ENCODE results near the gene RC3H1.

Gene RC3H1

DNA sequence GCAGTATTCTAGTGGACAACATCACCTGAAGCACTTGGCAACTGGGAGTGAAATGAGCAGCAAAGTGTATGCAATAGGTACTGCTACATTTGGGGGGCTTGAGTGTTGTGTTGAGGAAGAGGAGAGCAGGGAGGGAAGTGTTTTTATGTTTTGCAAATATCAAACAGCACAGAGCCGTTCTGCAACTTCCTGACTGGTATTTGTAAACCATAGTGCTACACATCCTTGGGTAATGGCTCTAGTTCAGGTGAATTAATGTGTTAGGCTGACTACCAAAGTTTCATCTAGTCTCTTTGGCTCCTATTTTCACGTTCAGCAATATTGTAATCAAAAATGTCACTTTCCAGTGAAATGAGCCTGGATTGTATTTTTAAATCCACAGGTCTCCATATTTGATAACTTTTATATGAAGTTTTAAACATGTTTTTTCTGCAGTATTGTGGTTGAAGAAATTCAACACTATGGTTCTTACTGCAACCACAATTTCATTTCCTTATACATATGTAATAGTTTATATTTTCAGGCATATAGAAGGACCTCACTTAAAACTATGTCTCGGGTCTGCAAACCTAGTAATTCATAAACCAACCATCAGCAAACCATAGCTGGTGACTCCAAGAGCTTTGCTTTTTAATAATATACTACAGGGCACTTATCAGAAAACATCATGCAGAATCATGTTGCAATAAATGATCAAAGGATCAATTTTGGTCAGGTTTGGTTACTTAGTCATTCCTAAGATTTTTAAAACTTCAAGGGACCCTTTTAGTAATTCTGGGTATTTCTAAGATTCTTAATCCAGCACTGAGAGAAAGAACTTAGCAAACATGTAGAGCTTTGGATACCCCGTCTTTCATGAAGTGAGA, 135.2 kb downstream of the RC3H1 start:
- no peak for DNase-seq (ENCODE audit: low read depth in 3 of 3)

DNA sequence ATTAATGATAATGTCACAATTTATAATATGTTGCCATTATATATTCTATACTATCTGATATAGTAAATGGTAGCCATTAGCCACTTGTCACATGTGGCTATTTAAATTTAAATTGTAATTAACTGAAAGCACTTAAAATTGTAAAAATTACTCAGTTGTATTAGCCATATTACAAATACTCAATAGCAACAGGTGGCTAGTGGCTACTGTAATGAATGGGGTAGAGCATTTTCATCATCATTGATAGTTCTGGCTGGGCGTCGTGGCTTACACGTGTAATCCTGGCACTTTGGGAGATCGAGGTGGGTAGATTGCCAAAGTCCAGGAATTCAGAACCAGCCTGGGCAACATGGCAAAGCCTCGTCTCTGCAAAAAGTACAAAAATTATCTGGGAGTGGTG, 137.5 kb downstream of the RC3H1 start:
- no peak for DNase-seq (ENCODE audit: low read depth in 3 of 3)
